ENCODE measurements around the gene SLA2.
A peak's percentile ranks its signal among the peaks of the same experiment; 100 is the strongest.
"Not testable (repeated sequence)": the region's sequence is repeated elsewhere in the genome, so short reads cannot be mapped to it uniquely, and the experiment has no call there.

The SLA2 gene

GRCh38 chr20:36645998-36646397, at the start of gene SLA2:
TSS of gene SLA2 (minus strand) at chr20:36646196. CDS start at chr20:36641335, 4,861 bp downstream.
- H3K4me1 Mint-ChIP-seq, result peaks cover 57% of the 10 kb centered on the region
- peak within 1 kb of the TSS; percentile 94 for H3K4me3 Mint-ChIP-seq
- peak; percentile 77 for ATAC-seq
- H3K27ac Mint-ChIP-seq, result peak within 1 kb of the TSS; percentile 99
- DNase-seq (ENCODE audit: low spot score in 2 of 2), result peak; percentile 36 to 77
- peaks cover 40% of the 10 kb centered on the region for H3K36me3 Mint-ChIP-seq
- H3K9me3 Mint-ChIP-seq, result no peaks in the 10 kb centered on the region

GRCh38 chr20:36695467-36695866, 49.5 kb upstream of the SLA2 start:
- not testable (repeated sequence) for DNase-seq (ENCODE audit: low spot score in 2 of 2); H3K4me3 Mint-ChIP-seq; H3K9me3 Mint-ChIP-seq

GRCh38 chr20:36688630-36689029, 42.6 kb upstream of the SLA2 start:
- no peak overlapping the region for H3K27ac Mint-ChIP-seq
- DNase-seq (ENCODE audit: low spot score in 2 of 2) (no peak), ATAC-seq (no peak)
- no peaks in the 10 kb centered on the region for H3K4me1 Mint-ChIP-seq
- peaks cover 14% of the 10 kb centered on the region for H3K36me3 Mint-ChIP-seq
- no peak overlapping the region for H3K4me3 Mint-ChIP-seq
- H3K9me3 Mint-ChIP-seq, result no peaks in the 10 kb centered on the region

More at GRCh38 chr20:36695467-36695866, 49.5 kb upstream of the SLA2 start:
- not testable (repeated sequence) for H3K4me1 Mint-ChIP-seq, H3K36me3 Mint-ChIP-seq, H3K27ac Mint-ChIP-seq, ATAC-seq

GRCh38 chr20:36687850-36688249, 41.9 kb upstream of the SLA2 start:
- H3K36me3 Mint-ChIP-seq, result peaks cover 14% of the 10 kb centered on the region
- DNase-seq (ENCODE audit: low spot score in 2 of 2), result no peak
- no peaks in the 10 kb centered on the region for H3K4me1 Mint-ChIP-seq
- H3K9me3 Mint-ChIP-seq, result no peaks in the 10 kb centered on the region
- H3K27ac Mint-ChIP-seq, result peak overlapping the region; percentile 33
- H3K4me3 Mint-ChIP-seq, result no peak overlapping the region
- no peak for ATAC-seq

GRCh38 chr20:36686944-36687343, 40.9 kb upstream of the SLA2 start:
- Mint-ChIP-seq H3K27ac (peak overlapping the region; percentile 33), H3K4me3 (no peak overlapping the region), H3K9me3 (no peaks in the 10 kb centered on the region), H3K4me1 (no peaks in the 10 kb centered on the region), H3K36me3 (peaks cover 18% of the 10 kb centered on the region)
- DNase-seq (ENCODE audit: low spot score in 2 of 2) (no peak), ATAC-seq (no peak)

GRCh38 chr20:36686504-36686903, 40.5 kb upstream of the SLA2 start:
- DNase-seq (ENCODE audit: low spot score in 2 of 2), result no peak
- no peak overlapping the region for H3K4me3 Mint-ChIP-seq
- ATAC-seq, result no peak
- H3K36me3 Mint-ChIP-seq, result peaks cover 20% of the 10 kb centered on the region
- no peaks in the 10 kb centered on the region for H3K9me3 Mint-ChIP-seq
- H3K4me1 Mint-ChIP-seq, result no peaks in the 10 kb centered on the region
- H3K27ac Mint-ChIP-seq, result peak overlapping the region; percentile 20

- Mint-ChIP-seq H3K9me3 (no peaks in the 10 kb centered on the region), H3K27ac (no peak overlapping the region), H3K36me3 (peaks cover 37% of the 10 kb centered on the region), H3K4me3 (no peak overlapping the region), H3K4me1 (no peaks in the 10 kb centered on the region)
- ATAC-seq (no peak), DNase-seq (ENCODE audit: low spot score in 2 of 2) (no peak)
Observed at GRCh38 chr20:36684747-36685146, 38.8 kb upstream of the SLA2 start.

GRCh38 chr20:36682311-36682710, 36.3 kb upstream of the SLA2 start:
- Mint-ChIP-seq H3K9me3 (no peaks in the 10 kb centered on the region), H3K4me3 (no peak overlapping the region), H3K4me1 (no peaks in the 10 kb centered on the region), H3K36me3 (peaks cover 36% of the 10 kb centered on the region), H3K27ac (no peak overlapping the region)
- no peak for ATAC-seq
- no peak for DNase-seq (ENCODE audit: low spot score in 2 of 2)

GRCh38 chr20:36677422-36677771, 31.4 kb upstream of the SLA2 start:
- DNase-seq (ENCODE audit: low spot score in 2 of 2) (no peak), ATAC-seq (no peak)
- Mint-ChIP-seq H3K4me3 (no peak overlapping the region), H3K9me3 (no peaks in the 10 kb centered on the region), H3K36me3 (peaks cover 30% of the 10 kb centered on the region), H3K27ac (no peak overlapping the region), H3K4me1 (no peaks in the 10 kb centered on the region)

- Mint-ChIP-seq H3K4me1 (no peaks in the 10 kb centered on the region), H3K9me3 (no peaks in the 10 kb centered on the region), H3K4me3 (no peak overlapping the region), H3K27ac (no peak overlapping the region), H3K36me3 (peaks cover 26% of the 10 kb centered on the region)
- ATAC-seq (no peak), DNase-seq (ENCODE audit: low spot score in 2 of 2) (no peak)
Observed at GRCh38 chr20:36676701-36677421, 30.9 kb upstream of the SLA2 start.

- not testable (repeated sequence) for H3K27ac Mint-ChIP-seq; ATAC-seq; DNase-seq (ENCODE audit: low spot score in 2 of 2)
Observed at GRCh38 chr20:36675545-36675944, 29.5 kb upstream of the SLA2 start.

GRCh38 chr20:36672991-36673390, 27.0 kb upstream of the SLA2 start:
- H3K27ac Mint-ChIP-seq, result no peak overlapping the region
- no peaks in the 10 kb centered on the region for H3K9me3 Mint-ChIP-seq
- H3K4me3 Mint-ChIP-seq, result no peak overlapping the region
- H3K36me3 Mint-ChIP-seq, result no peaks in the 10 kb centered on the region
- H3K4me1 Mint-ChIP-seq, result no peaks in the 10 kb centered on the region
- DNase-seq (ENCODE audit: low spot score in 2 of 2), result no peak
- ATAC-seq, result no peak

More at GRCh38 chr20:36675545-36675944, 29.5 kb upstream of the SLA2 start:
- H3K4me3 Mint-ChIP-seq, H3K4me1 Mint-ChIP-seq, H3K9me3 Mint-ChIP-seq: not testable (repeated sequence)
- peaks cover 16% of the 10 kb centered on the region for H3K36me3 Mint-ChIP-seq

- Mint-ChIP-seq H3K4me1 (no peaks in the 10 kb centered on the region), H3K9me3 (no peaks in the 10 kb centered on the region), H3K36me3 (no peaks in the 10 kb centered on the region), H3K4me3 (no peak overlapping the region), H3K27ac (no peak overlapping the region)
- no peak for DNase-seq (ENCODE audit: low spot score in 2 of 2)
- no peak for ATAC-seq
Observed at GRCh38 chr20:36670665-36671357, 24.8 kb upstream of the SLA2 start.

- H3K27ac Mint-ChIP-seq, result no peak overlapping the region
- ATAC-seq, result no peak
- H3K36me3 Mint-ChIP-seq, result no peaks in the 10 kb centered on the region
- H3K4me3 Mint-ChIP-seq, result no peak overlapping the region
- no peak for DNase-seq (ENCODE audit: low spot score in 2 of 2)
- no peaks in the 10 kb centered on the region for H3K4me1 Mint-ChIP-seq
- H3K9me3 Mint-ChIP-seq, result no peaks in the 10 kb centered on the region
Observed at GRCh38 chr20:36666181-36666740, 20.3 kb upstream of the SLA2 start.

- H3K4me1 Mint-ChIP-seq, result peaks cover 10% of the 10 kb centered on the region
- no peaks in the 10 kb centered on the region for H3K9me3 Mint-ChIP-seq
- no peaks in the 10 kb centered on the region for H3K36me3 Mint-ChIP-seq
- DNase-seq (ENCODE audit: low spot score in 2 of 2) (no peak), ATAC-seq (no peak)
- H3K4me3 Mint-ChIP-seq, result no peak overlapping the region
- no peak overlapping the region for H3K27ac Mint-ChIP-seq
Observed at GRCh38 chr20:36663031-36663430, 17.0 kb upstream of the SLA2 start.

GRCh38 chr20:36658300-36658699, 12.3 kb upstream of the SLA2 start:
- peaks cover 11% of the 10 kb centered on the region for H3K4me1 Mint-ChIP-seq
- no peak overlapping the region for H3K4me3 Mint-ChIP-seq
- H3K36me3 Mint-ChIP-seq, result peaks cover under 1% of the 10 kb centered on the region
- ATAC-seq (no peak), DNase-seq (ENCODE audit: low spot score in 2 of 2) (no peak)
- H3K9me3 Mint-ChIP-seq, result no peaks in the 10 kb centered on the region
- H3K27ac Mint-ChIP-seq, result peak overlapping the region; percentile 71

Measured in stimulated activated effector memory CD8-positive, alpha-beta T cell treated with anti-CD3 and anti-CD28 coated beads, Interleukin-12 subunit alpha, Interleukin-12 subunit beta, amount 100 ng/mL, for 72 hours (primary cell).